Measurements from ENCODE around the gene HOXD4.

HOXD4 gene

GRCh38 chr2:176114120-176114929 lies 37.0 kb upstream of the HOXD4 start:
- no peak for DNase-seq (ENCODE audit: low read depth)

DNA sequence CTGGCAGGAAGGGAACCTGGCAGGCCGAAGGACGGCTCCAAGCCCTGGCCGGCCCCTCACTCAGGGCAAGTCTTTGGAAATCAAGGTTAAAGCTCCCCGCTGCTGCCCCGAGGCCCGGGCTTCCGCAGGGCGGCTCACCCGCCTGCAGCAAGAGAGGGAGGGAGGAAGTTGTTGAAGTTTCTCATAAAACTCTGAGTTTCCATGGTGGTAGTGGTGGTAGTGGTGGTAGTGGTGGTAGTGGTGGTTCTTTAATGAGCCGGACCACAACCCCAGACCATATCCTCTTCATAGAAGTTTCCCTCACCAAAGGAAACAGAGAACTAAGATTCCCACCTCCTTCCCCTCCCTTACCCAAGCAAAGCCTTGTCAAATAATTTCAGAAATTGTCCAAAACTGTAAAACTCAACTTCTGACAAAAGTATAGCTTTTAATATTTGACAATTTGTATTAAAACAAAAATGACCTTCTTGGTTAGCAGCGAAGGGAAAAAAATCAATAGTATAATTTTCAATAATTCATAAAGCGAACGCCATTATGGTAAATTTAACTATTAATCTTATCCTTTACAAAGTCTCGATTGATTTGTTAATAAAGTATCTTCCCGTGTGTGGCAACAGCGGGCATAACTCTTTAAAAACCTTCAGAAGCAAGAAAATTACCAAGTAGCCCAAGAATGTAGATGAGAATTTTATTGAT lies 36.3 kb upstream of the HOXD4 start:
- DNase-seq (ENCODE audit: low read depth) = no peak

DNA sequence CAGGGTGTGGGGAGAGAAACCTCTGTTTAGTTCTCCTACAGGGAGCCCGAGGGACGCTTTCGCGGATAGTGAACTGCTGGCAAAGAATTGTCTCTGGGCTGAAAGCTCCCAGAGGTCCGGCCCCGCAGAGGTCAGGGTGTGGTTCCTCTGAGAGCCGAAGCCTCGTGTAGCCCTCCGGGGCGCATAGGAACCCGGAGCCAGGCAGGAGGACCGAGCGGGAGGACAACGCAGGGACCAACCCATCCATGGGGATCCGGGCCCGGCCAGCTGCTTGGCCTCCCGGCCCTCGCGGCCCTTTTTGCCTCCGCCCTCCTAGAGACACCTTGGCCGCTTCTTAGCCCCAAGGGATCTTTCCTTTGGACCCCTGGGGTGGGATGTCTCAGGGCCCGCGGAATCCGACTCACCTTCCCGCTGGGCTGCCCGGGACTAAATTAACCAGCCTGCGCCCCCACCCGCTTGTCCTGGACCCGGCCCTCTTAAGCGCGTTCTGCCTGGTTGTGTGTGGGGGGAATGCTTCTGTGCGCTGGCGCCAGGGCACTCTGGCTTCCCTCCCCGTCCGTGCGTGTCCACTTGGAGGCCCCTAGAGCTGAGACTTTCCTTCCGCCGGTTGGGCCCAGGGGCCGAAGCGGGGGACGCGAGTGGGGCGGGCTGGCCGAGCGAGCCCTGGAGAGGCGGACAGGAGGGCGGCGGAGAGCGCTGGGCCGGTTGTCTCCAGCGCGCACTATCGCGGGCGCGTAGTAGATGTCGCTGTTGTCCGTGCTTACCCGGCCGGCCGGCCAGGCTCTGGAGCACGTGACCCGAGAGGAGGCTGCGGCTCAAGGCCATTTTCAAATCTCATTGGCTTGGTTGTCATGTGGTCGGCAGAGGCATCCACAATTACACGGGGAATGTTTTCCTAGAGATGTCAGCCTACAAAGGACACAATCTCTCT lies 35.2 kb upstream of the HOXD4 start, which contains the start of gene HOXD10:
Gene HOXD10 (plus strand): TSS at position 896 of the 931 bp plus-strand sequence. CDS start 56 bp downstream, outside the sequence.
- no peak for DNase-seq (ENCODE audit: low read depth)

DNA sequence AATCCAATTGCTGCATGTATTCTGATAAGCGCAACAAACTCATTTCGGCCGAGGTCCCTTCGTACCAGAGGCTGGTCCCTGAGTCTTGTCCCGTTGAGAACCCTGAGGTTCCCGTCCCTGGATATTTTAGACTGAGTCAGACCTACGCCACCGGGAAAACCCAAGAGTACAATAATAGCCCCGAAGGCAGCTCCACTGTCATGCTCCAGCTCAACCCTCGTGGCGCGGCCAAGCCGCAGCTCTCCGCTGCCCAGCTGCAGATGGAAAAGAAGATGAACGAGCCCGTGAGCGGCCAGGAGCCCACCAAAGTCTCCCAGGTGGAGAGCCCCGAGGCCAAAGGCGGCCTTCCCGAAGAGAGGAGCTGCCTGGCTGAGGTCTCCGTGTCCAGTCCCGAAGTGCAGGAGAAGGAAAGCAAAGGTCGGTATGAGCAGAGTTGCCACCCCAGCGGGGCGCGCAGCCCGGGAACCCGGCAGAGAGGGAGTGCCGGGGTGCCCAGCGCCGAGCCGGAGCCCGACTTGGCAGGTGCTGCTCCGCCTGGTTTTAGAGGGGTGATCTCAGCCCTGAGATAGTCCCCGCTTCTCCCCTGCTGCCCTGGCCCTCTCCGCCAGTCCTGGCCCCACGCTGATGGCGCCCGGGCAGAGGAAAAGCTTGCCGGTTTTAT lies 34.1 kb upstream of the HOXD4 start:
- DNase-seq (ENCODE audit: low read depth) = no peak

- no peak for DNase-seq (ENCODE audit: low read depth)
Measured at GRCh38 chr2:176117823-176118371, 33.5 kb upstream of the HOXD4 start.

- no peak for DNase-seq (ENCODE audit: low read depth)
Measured at GRCh38 chr2:176118601-176119339, 32.6 kb upstream of the HOXD4 start.

DNA sequence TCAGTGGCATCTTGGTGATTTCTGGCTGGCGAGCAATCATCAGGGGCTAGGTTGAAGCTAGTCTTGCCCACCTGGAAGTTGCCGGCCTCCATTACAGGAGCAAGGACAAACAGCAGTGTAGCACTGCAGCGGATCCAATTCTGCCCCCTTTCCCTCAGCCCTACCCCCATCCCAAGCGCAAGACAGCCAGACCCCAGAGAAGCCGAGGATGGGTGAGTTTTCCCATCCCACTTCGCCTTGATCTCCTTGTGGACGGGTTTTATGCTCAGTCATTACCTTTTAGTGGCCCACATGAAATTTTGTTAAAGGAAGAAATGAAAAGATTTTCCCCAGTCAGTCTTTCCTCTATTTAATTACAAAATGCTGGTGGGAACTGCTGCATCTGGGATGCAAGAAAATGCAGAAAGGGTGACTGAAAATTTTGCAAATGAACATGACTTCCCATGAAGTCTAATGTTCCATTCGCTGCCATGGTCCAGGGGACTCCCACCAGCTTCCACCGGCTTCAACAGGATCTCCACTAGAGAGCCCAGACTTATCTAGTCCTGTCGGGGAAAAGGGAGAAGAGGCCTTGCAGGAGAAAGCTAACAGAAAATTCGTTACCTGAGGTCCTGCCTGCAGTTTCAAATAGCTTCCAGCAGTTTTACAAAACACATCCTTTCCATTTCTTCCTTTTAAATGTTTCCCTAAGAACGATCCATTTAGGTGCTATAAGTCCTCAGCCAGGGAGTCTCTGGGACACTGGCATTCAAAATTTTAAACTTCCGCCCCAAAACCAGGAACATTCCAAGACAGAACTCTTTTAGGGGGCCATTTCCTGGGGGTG lies 30.8 kb upstream of the HOXD4 start:
- no peak for DNase-seq (ENCODE audit: low read depth)

- DNase-seq (ENCODE audit: low read depth) = no peak
Measured at GRCh38 chr2:176121190-176122051, 29.9 kb upstream of the HOXD4 start.

DNA sequence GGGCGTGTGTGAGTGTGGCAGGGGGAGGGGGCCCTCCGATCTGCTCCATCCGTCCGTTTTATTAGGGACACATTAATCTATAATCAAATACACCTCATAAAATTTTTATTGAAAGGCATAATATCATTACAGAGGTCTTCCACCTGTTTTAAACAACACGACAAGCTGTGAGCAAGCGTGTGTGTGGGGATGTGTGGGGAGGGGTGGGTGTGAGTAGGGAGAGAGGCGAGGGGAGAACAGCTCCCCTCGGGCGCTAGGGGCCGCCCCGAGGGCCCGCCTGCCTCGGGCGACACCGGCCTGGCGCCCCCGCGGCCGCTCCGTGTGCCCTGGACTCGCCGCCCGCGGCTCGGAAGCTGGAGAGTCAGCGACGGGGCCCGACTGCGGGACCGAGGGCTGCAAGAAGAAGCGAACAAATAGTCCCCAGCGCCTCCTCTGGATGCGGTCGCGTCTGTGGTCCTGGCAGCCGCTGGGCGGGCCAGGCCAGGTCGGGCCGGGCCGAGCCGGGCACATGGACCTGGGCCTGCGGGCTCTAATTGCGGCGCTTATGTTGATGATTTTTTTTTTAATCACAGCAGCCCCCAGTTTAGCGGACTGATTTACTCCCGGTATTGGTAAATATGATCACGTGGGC lies 29.2 kb upstream of the HOXD4 start:
- DNase-seq (ENCODE audit: low read depth) = no peak

DNA sequence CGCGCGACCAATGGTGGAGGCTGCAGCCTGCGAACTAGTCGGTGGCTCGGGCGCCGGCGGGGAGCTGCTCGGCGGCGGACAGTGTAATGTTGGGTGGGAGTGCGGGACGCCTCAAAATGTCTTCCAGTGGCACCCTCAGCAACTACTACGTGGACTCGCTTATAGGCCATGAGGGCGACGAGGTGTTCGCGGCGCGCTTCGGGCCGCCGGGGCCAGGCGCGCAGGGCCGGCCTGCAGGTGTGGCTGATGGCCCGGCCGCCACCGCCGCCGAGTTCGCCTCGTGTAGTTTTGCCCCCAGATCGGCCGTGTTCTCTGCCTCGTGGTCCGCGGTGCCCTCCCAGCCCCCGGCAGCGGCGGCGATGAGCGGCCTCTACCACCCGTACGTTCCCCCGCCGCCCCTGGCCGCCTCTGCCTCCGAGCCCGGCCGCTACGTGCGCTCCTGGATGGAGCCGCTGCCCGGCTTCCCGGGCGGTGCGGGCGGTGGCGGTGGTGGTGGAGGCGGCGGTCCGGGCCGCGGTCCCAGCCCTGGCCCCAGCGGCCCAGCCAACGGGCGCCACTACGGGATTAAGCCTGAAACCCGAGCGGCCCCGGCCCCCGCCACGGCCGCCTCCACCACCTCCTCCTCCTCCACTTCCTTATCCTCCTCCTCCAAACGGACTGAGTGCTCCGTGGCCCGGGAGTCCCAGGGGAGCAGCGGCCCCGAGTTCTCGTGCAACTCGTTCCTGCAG lies 28.5 kb upstream of the HOXD4 start, which contains the start of gene HOXD9:
Gene HOXD9 (plus strand): TSS at position 37 of the 728 bp plus-strand sequence. CDS start 50 bp downstream, at position 87.
- no peak for DNase-seq (ENCODE audit: low read depth)

GRCh38 chr2:176123411-176124109 lies 27.8 kb upstream of the HOXD4 start:
- no peak for DNase-seq (ENCODE audit: low read depth)

DNA sequence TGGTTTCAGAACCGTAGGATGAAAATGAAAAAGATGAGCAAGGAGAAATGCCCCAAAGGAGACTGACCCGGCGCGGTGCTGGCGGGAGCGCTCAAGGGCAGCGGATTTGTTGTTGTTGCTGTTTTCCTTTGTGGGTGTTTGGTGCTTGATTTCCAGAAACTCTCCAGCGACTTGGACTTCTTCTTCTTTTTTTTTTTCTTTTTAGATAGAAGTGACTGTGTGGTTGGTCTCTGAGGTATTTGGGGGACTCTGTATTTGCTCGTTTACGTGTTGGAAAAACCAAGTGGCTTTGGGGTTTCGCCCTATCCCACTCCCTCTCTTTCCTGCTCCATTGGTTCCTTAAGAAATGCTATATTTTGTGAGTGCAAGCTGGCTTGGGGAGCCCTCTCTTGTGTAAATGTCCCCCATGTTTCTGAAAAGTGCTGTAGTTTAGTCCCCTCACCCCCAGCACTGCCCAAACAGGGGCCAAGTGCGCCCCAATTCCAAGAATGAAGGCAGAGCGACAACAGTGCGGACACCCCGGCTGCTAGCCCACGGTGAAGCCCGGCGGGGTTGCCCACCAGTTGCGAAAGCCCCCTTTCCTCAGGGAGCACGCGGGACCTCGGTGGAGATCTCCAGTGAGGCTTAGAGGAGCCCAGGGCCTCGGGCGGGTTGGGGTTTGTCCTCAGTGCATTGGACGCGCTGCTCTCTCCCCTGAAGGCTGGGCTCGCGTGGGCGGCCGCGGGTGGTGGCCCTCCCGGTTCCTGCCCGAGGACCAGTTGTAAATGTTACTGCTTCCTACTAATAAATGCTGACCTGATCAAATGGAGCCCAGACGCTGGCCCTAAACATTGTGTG lies 27.0 kb upstream of the HOXD4 start:
- no peak for DNase-seq (ENCODE audit: low read depth)

GRCh38 chr2:176124947-176125771 lies 26.2 kb upstream of the HOXD4 start:
- DNase-seq (ENCODE audit: low read depth) = no peak

DNA sequence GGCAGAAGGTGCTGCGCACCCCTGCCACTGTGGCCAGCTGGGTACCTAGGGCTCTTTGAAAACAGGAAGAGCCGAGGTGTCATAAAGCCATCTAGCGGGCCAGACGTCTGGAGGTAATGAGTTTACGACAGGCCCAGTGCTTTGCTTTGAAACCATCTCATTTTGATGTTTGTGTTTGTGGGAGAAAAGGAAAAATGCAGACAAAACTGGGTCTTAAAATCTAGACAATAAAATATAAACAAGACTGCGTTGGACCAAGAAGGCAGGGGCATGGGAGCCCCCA lies 25.6 kb upstream of the HOXD4 start:
- DNase-seq (ENCODE audit: low read depth) = no peak
